AG08396 (cell line): ENCODE measurements around the gene CD80.

Experiments used
- DNase-seq: peaks from one replicate; pipeline ENCODE4 v3.0.0; 2012; ENCODE audit warnings: low spot score, mixed read lengths

Gene CD80

GRCh38 chr3:119547227-119547626 is 12.2 kb downstream of the CD80 start:
- DNase-seq = no peak

- DNase-seq = no peak
Observed at GRCh38 chr3:119543147-119543546, 16.3 kb downstream of the CD80 start.

- no peak for DNase-seq
Observed at GRCh38 chr3:119542168-119542767, 17.1 kb downstream of the CD80 start.

DNA sequence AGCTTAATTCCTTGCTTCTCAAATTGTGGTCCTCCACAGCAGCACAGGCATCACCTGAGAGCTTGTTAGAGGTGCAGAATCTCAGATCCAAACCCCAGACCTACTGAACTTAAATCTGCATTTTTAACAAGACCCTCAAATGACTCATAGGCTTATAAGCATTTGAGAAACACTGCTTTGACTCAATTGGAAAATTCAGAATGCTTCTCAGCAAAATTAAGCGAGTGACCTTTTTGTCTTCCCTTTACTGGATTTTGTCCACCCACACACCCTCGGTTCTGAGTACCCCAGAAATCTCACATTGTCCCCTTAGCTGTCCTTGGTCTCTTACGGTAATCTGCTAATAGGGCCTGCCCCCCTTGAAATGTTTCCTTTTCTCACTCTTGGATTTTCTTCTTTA is 17.9 kb downstream of the CD80 start:
- no peak for DNase-seq

DNA sequence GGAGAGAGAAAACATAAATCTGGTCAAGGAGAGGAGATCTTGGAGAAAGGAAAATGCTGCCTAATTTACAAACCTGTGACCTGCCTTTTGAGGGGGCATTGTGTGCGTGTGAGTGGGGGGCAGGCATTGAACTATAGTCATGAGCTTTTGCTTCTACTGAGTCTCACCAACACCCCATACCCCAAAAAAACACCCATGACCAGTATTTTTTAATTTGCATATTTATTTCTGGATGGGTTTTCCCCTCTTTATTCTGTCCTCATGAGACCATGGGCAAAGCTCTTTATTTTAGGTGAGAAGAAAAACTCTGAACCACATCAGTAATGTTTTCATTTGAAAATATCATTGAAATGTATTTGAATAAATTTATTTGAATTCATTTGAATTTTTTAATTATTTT is 20.6 kb downstream of the CD80 start:
- no peak for DNase-seq

- DNase-seq = no peak
Observed at GRCh38 chr3:119536757-119537156, 22.7 kb downstream of the CD80 start.

DNA sequence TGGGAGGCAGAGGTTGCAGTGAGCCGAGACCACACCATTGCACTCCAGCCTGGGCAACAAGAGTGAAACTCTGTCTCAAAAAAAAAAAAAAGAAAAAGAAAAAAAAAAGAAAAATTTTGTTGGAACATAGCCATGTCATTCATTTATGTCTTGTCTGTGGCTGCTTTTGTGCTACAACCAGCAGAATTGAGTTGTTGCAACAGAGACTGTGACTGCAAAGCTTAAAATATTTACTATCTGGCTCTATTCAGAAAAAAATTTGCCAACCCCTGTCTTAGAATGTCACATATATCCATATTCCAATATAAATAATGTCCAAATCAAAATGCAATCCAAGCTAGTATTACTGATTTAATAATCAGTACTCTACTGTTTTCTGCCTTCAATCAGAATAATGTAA is 25.1 kb downstream of the CD80 start:
- no peak for DNase-seq

DNA sequence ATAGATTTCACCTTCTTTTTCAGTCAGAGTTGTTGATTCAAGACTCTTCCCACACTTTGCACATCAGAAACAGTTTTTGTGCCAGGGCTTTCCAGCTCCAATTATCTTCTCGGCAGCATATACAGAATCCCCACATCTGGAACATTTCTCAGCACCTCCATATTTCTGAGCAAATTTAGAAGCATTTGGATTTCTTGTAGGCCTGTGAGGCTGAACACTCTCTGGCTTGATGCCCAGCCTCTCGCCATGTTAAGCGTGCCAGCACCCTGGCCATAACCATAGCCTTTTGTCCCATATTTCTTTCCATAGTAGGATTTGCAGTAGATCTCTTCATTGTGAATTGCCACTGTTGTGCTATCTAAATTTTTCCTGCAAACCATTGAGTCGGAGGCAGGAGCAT is 28.3 kb downstream of the CD80 start:
- no peak for DNase-seq

GRCh38 chr3:119530456-119530855 is 29.0 kb downstream of the CD80 start:
- no peak for DNase-seq

DNA sequence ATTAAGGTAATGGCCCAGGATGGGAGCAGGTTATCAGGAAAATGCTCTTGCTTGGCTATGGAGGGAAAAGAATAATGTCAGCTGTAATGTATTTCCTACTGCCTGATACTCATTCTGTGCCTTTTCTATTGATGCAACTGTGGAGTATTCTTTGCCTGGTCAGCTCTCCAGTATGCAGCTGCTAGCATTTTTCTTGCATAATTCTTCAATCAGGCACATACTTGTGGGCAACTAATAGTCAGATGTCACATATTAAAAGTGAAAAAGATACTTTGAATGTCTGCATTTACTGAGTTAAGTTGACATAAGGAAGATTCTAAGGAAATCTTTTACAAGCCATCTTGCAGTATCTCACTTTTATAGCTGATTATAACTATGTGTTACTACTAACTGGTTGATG is 29.5 kb downstream of the CD80 start:
- DNase-seq = peak; percentile 48

GRCh38 chr3:119527714-119528113 is 31.7 kb downstream of the CD80 start:
- no peak for DNase-seq

- DNase-seq = no peak
Observed at GRCh38 chr3:119524931-119525662, 34.3 kb downstream of the CD80 start.

DNA sequence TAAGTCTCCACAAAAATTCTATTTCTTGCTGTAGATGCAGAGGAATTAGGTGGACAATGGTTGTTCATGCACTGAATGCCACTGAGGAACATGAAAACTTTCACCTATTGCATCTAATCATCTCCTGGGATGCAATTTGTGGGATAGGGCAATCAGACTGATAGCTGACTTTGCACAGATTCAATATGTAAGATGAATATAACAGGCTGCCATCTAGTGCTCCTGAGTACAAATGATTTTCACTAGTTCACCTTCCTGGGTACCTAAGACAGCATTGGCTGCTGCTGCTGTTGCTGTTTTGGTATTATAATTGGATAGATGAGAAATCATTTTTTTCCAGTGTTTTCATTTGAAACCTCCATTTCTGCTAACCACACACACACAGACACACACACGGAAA is 41.4 kb downstream of the CD80 start:
- DNase-seq = no peak

- DNase-seq = no peak
Observed at GRCh38 chr3:119517112-119517511, 42.3 kb downstream of the CD80 start.

GRCh38 chr3:119514637-119515036 is 44.8 kb downstream of the CD80 start:
- no peak for DNase-seq

- DNase-seq = no peak
Observed at GRCh38 chr3:119510690-119511089, 48.7 kb downstream of the CD80 start.

DNA sequence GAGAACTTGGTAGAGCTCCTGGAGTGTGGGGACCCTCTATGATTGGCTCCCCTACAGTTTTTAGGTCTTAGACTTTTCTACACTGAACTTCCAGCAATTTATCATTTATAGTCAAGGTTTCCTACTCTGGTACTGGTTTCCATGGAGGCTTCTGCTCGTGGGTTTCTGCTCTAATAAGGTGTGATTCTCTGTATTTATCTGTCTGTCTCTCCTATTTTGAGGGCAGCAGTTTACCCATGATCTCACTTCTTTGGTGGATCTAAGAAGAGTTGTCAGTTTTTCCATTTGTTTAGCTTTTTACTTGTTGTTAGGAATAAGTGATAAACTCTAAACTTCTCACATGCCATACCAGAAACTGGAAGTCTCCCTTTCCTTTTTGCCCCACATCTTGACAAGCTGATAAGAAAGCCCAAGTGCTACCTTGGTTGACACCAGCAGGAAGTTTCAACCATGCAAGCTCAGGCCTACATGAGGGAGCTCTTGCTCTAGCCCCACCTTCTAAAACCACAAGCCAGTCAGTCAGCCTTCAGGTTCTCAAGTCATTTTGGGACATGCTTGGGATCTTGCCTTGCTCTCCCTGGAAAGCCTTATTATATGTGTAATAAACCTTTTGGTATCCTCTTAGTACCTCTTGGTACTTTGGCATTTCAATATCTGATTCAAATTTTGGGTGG is 51.1 kb downstream of the CD80 start:
- no peak for DNase-seq

GRCh38 chr3:119507404-119507803 is 52.0 kb downstream of the CD80 start:
- DNase-seq = no peak

DNA sequence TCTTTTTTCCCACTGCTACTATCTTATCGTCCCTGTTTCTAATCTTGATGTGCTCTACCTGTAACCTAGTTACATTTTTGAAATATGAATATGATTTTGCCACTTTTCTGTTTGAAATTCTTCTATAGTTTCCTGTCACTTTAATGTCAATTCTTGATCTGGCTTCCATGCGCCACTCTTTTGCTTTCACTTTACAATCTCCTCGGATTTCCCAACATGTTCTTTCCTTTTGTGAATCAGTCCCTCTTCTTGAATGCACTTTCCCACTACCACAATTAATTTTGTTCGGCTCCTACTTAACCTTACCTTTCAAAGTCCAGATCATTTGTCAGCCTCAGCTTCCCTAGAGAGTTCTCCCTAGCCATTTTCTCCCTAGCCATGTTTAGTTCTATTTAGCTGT is 52.8 kb downstream of the CD80 start:
- no peak for DNase-seq

DNA sequence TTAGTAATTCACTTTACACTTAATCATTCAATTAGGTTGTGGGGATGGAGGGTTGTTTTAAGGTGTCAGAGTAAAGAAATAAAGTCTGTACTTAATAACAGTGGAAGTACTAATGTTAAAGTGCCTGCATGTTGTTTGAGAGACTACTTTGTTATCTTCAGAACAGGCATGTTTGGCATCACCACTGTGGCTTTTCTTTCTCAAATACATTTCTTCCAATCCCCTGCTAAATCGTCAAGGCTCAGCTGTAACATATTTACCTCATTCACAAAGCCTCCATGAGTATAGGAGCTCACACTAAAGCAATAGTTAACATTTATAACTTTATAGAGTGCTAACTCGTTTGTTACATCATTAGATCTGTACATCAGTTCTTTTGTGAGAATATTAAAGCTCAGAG is 58.5 kb downstream of the CD80 start:
- no peak for DNase-seq

- DNase-seq = no peak
Observed at GRCh38 chr3:119500265-119500664, 59.1 kb downstream of the CD80 start.

DNA sequence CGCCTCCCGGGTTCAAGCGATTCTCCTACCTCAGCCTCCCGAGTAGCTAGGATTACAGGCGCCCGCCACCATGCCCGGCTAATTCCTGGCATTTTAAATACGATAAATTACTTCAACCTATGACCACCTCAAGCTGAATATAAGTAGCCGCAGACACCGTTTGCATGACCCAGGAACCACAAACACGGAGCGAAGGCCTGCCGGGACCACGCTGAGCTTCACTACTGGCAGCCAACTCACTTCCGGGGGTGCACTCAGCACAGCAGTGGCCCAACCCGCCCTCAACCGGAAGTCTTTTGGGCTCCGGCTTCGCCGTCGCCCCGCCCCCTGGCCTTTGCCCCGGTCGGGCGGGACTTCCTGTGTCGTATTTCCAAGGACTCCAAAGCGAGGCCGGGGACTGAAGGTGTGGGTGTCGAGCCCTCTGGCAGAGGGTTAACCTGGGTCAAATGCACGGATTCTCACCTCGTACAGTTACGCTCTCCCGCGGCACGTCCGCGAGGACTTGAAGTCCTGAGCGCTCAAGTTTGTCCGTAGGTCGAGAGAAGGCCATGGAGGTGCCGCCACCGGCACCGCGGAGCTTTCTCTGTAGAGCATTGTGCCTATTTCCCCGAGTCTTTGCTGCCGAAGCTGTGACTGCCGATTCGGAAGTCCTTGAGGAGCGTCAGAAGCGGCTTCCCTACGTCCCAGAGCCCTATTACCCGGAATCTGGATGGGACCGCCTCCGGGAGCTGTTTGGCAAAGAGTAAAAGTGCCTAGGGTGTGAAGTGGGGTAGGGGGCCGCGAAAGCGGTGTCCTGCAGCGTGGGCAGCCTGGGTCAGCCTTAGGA is 61.0 kb downstream of the CD80 start, which contains the start of gene TIMMDC1:
TSS of gene TIMMDC1 (plus strand) at position 362 of the 826 bp plus-strand sequence. CDS start at position 549, 187 bp downstream.
- peak; percentile 98 for DNase-seq

- DNase-seq = peak; percentile 8
Observed at GRCh38 chr3:119497820-119498185, 61.6 kb downstream of the CD80 start.
